ENCODE measurements around the gene NTNG1. TPM values are rescaled to one million over a fixed set of nuclear protein-coding genes. Genes with fewer than 3 reads are reported as not detected.

Gene NTNG1
- total RNA-seq, 1 experiment from 2014 or later, result 1.5 TPM

DNA sequence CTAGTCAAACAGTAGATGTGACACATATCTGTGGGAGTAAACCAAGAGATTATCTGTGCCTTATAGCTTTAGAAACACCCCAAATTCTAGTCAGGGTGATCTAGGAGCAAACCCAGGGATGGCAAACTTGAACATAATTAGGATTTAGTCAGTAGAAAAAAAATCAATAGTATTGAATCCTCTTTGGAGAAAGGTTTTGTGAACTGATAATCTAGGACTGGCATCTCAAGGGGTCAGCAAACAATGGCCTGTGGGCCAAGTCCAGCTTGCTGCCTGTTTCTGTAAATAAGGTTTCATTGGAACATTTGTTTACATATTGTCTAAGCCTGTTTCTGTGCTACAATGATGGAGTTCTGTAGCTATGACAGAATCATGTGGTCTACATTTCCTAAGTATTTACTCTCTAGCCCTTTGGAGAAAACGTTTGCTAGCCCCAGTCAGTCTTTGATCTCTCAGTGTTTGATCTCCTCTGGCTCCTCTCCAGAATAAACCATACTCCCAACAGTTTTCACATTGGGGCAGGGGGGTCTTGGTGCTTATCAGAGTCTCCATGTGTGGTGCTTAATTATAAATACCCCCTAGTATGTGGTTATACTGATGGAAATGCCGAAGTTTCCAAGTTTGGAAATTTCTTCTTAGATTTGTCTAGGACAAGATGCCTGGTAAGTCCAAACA, 385.8 kb downstream of the NTNG1 start:
- Mint-ChIP-seq H3K36me3 (ENCODE audit: insufficient read depth in 1 of 3, low read depth in 3 of 3) (no peaks in the 10 kb centered on the region), H3K9me3 (no peaks in the 10 kb centered on the region), H3K4me3 (no peak overlapping the region), H3K27me3 (ENCODE audit: low read depth) (no peaks in the 10 kb centered on the region), H3K27ac (no peak overlapping the region), H3K4me1 (peaks cover 42 to 51% of the 10 kb centered on the region in 2 experiments)
- no peaks in the 10 kb centered on the region for H3K4me1 ChIP-seq (ENCODE audit: insufficient read depth, low read length)
- WGBS (ENCODE audit: extremely low coverage, insufficient read length, low lambda C conversion rate), result no CpG with 5 or more reads among the region's 2 CpGs
- H4K91ac ChIP-seq (ENCODE audit: insufficient read length, low read depth, low read length), result no peak overlapping the region
- H3K4ac ChIP-seq (ENCODE audit: low read depth, low read length), result no peak overlapping the region
- no peak overlapping the region for H3K23ac ChIP-seq (ENCODE audit: insufficient read length, low read depth, low read length)
- no peak overlapping the region for H3K14ac ChIP-seq (ENCODE audit: insufficient read depth, low read length)
- no peaks in the 10 kb centered on the region for H3K23me2 ChIP-seq (ENCODE audit: insufficient read length, low read depth, low read length, poor library complexity, severe bottlenecking)
- H4K20me1 ChIP-seq (ENCODE audit: control insufficient read depth, insufficient read depth, insufficient read length), result no peaks in the 10 kb centered on the region
- H3K4me2 ChIP-seq (ENCODE audit: insufficient read depth, insufficient read length, low read length), result no peak overlapping the region
- no peaks in the 10 kb centered on the region for H3K27me3 ChIP-seq (ENCODE audit: insufficient read depth, low read length)
- H2AK5ac ChIP-seq (ENCODE audit: insufficient read length, low read length), result no peak overlapping the region
- no peak overlapping the region for H3K56ac ChIP-seq (ENCODE audit: insufficient read length, low read depth, low read length)
- no peaks in the 10 kb centered on the region for H3K9me3 ChIP-seq (ENCODE audit: control insufficient read depth, low read depth, low read length)
- H3T11ph ChIP-seq (ENCODE audit: low read length), result no peak overlapping the region
- no peak overlapping the region for H3K9ac ChIP-seq (ENCODE audit: extremely low read depth, insufficient read length, low read length)
- no peak overlapping the region for H3K18ac ChIP-seq (ENCODE audit: insufficient read length, low read depth, low read length)
- no peaks in the 10 kb centered on the region for H3K79me2 ChIP-seq (ENCODE audit: insufficient read depth, low read length)
- no peak for DNase-seq
- H2BK12ac ChIP-seq (ENCODE audit: insufficient read length, low read depth, low read length), result no peak overlapping the region
- no peak overlapping the region for H2AFZ ChIP-seq (ENCODE audit: low read length)
- no peaks in the 10 kb centered on the region for H3K79me1 ChIP-seq (ENCODE audit: insufficient read depth, low read depth, low read length, poor library complexity, severe bottlenecking)
- no peak overlapping the region for H4K8ac ChIP-seq (replicated peaks; ENCODE audit: insufficient read length, low read depth, low read length)
- no peak overlapping the region for H2BK15ac ChIP-seq (ENCODE audit: low read depth, low read length)
- H3K27ac ChIP-seq (ENCODE audit: insufficient read length, low read depth, low read length), result no peak overlapping the region
- no peak overlapping the region for H2BK20ac ChIP-seq (ENCODE audit: low read depth, low read length, poor library complexity, severe bottlenecking)
- TF ChIP-seq CTCF (conservative IDR thresholded peaks at IDR 0.05), result no peak
- H4K5ac ChIP-seq (ENCODE audit: insufficient read length, low read depth, low read length), result no peak overlapping the region
- H2BK5ac ChIP-seq (ENCODE audit: insufficient read length, low read length), result no peak overlapping the region
- H2BK120ac ChIP-seq (ENCODE audit: low read depth, low read length, poor library complexity, severe bottlenecking), result no peak overlapping the region
